Hematopoietic multipotent progenitor cell treated with erythropoietin and hydrocortisone succinate and interleukin-3 and kit ligand, for 8 days (in vitro differentiated cells): ENCODE measurements around the gene COL13A1.

Experiments
- DNase-seq: peaks from one replicate; pipeline ENCODE4 v3.0.0-alpha.2; 2015

The COL13A1 gene

GRCh38 chr10:69792341-69792740 lies 9.4 kb upstream of the COL13A1 start:
- DNase-seq, result no peak

- DNase-seq, result no peak
Observed at GRCh38 chr10:69794673-69795072, 7.0 kb upstream of the COL13A1 start.

GRCh38 chr10:69795242-69795934 lies 6.3 kb upstream of the COL13A1 start:
- DNase-seq, result no peak

GRCh38 chr10:69797959-69798358 lies 3.7 kb upstream of the COL13A1 start:
- no peak for DNase-seq

GRCh38 chr10:69800109-69800508 lies 1.6 kb upstream of the COL13A1 start:
- DNase-seq, result peak; percentile 17

GRCh38 chr10:69800665-69801064 lies 1.0 kb upstream of the COL13A1 start:
- no peak for DNase-seq

GRCh38 chr10:69801094-69801433 lies 642 bp upstream of the COL13A1 start:
- peak; percentile 24 for DNase-seq

- no peak for DNase-seq
Observed at GRCh38 chr10:69802424-69803161, 887 bp downstream of the COL13A1 start.

GRCh38 chr10:69803809-69804208 lies 2.1 kb downstream of the COL13A1 start:
- DNase-seq, result no peak

GRCh38 chr10:69804775-69805174 lies 3.1 kb downstream of the COL13A1 start:
- no peak for DNase-seq

GRCh38 chr10:69807122-69807521 lies 5.4 kb downstream of the COL13A1 start:
- DNase-seq, result no peak

- no peak for DNase-seq
Observed at GRCh38 chr10:69807696-69808095, 6.0 kb downstream of the COL13A1 start.

GRCh38 chr10:69809318-69809717 lies 7.6 kb downstream of the COL13A1 start:
- DNase-seq, result no peak

GRCh38 chr10:69810097-69810496 lies 8.4 kb downstream of the COL13A1 start:
- DNase-seq, result no peak

GRCh38 chr10:69810675-69811397 lies 9.1 kb downstream of the COL13A1 start:
- DNase-seq, result no peak

- DNase-seq, result no peak
Observed at GRCh38 chr10:69813632-69814031, 11.9 kb downstream of the COL13A1 start.

GRCh38 chr10:69814251-69814650 lies 12.5 kb downstream of the COL13A1 start:
- no peak for DNase-seq

- no peak for DNase-seq
Observed at GRCh38 chr10:69815104-69815503, 13.4 kb downstream of the COL13A1 start.

GRCh38 chr10:69816521-69816920 lies 14.8 kb downstream of the COL13A1 start:
- DNase-seq, result no peak

- no peak for DNase-seq
Observed at GRCh38 chr10:69817078-69817581, 15.4 kb downstream of the COL13A1 start.

- no peak for DNase-seq
Observed at GRCh38 chr10:69818676-69819239, 17.1 kb downstream of the COL13A1 start.

GRCh38 chr10:69819716-69820506 lies 18.2 kb downstream of the COL13A1 start:
- no peak for DNase-seq

- no peak for DNase-seq
Observed at GRCh38 chr10:69820817-69821216, 19.1 kb downstream of the COL13A1 start.
